Measurements from ENCODE around the gene CCDC50. TPM values are rescaled to one million over a fixed set of nuclear protein-coding genes. Genes with fewer than 3 reads are reported as not detected.
A peak's percentile ranks its signal among the peaks of the same experiment; 100 is the strongest.

The CCDC50 gene
- total RNA-seq, 1 donor from 2014 or later: 267 TPM

DNA sequence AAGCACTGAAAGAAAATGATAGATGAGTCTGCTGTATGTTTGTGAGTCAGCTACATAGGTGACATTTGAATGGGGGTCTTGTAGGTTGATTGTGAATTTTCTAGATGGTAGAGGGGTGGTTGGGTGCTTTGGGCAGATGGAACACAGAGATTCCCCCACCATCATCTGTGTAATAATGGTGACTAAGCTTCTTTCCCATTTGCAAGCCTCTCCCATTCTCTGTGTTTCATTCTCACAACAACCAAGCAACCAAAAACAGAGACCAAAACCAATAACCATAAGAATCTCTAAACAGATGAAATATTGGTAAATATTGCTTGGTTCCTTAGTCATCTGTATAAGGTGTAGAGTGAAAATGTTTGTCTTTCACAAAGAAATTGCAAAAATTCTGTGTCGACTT lies 18.9 kb downstream of the CCDC50 start:
- DNase-seq: no peak

DNA sequence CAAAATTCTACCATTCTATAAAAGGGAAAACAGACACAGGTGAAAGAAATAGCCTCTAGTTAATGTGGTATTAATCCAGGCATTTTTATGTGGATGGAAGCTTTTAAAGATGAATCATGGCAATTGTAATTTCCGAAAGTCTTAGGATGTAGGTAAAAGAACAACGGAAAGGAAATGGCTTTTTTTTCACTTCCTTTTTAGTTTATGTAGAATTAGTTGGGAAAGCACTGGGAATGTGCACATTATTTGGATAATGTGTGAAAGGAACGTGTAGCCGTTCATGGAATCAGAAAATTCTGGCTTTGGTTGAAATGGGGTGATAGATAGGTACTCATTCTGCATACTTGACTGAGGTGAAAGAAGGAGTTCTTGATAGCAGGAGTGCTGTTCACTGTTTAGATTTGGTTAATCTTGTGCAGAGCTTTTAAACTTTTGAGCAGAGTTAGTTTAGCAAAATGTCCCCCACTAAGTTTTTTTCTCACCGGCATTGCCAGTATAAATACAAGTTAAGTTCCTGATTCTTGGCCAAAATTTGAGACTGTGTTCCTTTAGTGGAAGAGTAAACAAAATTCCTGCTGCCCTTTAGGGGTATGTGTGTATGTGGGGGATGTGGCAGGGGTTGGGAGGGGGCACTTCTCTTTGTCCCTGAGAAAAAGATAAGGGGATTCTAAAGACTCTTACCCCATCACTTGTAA lies 21.3 kb downstream of the CCDC50 start:
- DNase-seq: peak; percentile 89

DNA sequence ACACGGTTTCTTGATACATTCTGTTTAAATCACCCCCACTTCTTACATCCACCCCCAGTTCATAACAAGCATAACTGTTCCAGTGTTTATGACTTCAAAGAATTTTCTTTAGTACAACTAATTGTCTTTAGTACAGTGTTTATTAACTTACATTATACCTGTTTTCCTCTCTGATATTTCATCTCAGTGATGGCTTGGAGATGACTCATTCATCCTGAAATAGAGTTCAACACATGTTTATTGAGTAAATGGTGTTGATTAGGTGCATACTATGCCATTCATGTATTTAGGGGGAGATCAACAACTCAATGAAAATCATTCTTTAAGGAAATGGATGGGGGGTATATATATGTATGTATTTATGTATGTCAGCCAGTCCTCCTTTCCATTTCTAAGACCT lies 22.8 kb downstream of the CCDC50 start:
- DNase-seq: peak; percentile 43

DNA sequence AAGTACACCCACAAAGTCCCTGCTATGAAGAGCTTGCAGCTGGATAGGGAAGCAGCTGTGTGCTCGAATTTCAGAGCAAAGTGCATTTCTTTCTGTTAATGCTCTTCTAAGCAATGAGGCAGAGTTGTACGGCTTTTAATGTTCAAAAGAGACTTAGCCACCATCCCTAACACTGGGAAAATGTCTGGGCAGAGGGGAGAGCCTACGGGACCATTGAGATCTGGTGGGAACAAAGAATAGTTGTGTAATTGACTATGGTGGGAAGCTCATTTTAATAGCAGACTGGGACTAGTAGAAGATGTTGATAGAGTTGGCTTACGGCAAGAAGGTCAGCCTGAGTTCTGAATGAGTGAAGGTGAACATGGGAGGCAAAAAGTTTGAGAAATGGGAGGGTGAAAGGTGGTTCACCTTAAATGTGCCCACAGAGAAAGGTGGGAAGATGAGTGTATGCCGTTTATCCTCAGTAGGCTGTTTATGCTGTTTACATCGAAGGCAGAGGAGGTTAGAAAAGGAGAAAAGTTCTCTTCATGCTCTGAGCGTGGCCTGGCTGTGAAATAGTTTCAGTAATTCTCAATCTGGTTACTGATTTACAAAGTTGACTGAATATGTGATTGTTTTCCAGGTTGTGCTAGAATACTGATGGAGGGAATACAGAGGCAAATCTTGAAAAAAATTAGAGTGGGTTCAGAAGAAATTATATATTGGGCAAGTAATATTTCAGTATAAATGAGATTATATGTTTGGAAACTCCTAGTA lies 24.0 kb downstream of the CCDC50 start:
- DNase-seq: no peak

DNA sequence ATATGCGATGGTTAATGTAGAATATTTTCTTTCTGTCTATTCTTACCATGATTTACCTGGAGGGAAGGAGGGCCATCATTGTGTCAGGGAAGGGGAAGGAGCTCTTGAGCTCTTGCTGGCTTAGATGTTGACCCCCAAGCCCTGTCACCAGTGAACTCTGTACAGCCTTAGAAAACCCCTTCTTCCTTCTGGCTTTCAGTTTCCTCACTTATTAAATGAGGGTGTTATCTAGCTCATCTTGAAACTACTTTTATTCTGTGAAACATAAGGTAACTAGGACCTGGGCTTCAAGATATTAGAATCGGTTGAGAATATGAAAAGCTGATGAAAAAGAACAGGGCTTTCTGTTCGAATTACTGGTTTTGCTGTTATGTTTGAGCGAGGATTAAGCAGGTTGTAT lies 26.2 kb downstream of the CCDC50 start:
- DNase-seq: no peak

DNA sequence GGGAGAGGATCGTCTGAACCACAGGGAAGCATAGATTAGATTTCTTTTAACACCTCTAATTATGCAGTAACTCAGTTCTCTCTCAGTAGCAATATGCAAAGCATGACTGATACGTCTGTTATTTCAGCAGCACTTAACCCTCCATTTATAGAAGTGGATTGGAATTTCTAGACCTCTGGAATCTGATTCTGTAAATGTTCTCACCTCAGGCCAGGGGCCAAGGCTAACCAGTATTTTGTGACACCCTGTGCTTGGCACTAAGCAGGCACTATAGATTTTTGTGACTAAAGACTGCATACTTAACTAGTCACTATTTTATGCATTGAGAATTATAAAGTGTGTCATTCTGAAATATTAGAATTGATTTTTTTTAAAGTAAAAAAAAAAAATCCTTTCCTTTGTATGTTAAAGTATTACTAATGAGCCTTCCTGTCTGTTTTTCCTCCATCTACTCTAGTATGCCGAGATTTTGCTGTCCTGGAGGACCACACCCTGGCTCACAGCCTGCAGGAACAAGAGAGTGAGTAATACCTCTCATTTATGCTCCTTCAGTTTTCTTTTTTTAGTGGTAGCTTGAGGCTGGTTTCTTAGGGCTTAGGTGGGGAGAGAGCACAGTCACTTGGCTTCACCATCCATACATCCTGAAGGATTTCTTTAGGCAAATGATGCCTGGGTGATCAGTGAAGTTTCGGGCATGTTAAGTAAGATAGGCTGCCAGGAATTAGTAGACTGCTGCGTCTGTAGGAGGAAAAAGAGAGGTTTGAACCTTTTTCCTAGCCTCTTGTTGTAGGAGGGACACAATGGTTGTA lies 27.6 kb downstream of the CCDC50 start:
- DNase-seq: peak; percentile 67

DNA sequence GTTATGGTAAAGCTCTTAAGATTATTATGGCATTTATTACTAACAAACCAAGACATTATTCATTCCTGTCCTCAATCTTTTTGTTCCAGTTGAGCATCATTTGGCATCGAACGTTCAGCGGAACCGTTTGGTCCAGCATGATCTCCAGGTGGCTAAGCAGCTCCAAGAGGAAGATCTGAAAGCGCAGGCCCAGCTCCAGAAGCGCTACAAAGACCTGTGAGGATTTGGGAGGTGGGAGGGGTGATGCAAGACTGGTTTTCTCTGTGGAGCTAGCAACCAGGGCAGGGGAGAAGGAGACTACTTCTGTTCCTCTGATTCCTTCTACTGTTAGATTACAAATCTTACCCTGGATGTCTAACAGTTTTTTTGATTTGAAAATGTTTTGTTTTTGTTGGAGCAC lies 28.7 kb downstream of the CCDC50 start:
- no peak for DNase-seq

DNA sequence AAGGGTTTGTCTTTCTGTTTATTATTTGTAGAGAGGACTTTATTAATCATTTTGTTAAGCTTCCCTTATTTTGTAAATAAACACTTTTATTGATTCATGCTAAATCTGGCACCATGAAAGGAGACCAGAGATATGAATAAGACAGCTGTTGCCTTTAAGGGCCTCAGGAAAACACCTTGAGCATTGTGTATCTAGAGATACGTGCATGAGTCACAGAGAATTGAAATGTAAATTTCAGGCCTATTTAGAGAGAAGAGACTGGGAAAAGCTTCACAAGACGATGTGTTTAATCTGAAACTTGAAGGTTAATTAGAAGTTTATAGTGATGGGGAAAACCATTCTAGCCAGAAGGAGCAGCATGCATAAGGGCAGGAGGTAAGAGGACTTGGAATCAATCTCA lies 29.7 kb downstream of the CCDC50 start:
- DNase-seq: peak; percentile 46

DNA sequence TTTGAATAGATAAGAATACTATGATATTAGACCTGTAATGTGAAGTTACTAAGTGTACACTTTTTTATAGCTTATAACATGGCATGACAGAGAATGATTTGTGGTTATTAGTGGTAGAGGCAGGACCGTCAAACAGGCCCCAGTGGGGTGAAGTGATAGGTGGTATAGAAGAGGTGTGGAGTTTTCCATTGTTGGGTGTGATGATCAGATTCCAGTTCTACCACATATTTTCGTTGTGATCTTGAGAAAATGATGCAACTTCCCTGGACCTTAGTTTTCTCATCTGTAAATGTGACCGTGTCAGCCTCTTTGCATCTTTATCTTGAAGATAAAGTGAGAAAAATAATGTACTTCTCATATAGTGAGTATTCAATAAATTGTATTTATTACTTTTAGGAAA lies 31.4 kb downstream of the CCDC50 start:
- no peak for DNase-seq

DNA sequence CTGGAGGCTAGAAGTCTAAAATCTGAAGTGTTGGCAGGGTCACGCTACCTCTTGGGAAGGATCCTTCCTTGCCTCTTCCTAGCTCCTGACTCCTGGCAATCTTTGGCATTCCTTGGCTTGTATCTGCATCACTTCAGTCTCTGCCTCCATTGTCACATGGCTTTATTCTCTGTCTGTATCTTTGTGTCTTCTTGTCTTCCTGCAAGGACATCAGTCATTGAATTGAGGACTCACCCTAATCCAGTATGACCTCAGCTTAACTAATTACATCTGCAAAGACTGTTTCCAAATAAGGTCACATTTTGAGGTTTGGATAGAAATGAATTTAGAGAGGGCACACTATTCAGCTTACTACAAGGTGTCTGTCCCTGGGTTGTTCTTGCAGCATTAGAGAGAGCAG lies 32.3 kb downstream of the CCDC50 start:
- no peak for DNase-seq

DNA sequence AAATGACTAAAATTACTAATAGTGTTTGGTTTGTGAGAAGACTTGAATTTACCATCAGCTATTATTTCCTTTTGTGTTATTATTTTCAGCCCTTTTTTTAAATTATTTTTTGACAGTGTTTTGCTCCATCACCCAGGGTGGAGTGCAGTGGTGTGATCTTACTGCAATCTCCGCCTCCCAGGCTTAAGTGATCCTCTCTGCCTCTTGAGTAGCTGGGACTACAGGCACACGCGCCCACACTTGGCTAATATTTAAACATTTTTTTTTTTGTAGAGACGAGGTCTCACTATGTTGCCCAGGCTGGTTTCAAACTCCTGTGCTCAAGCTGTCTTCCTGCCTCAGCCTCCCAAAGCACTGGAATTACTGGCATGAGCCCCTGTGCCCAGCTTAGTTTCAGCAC lies 32.8 kb downstream of the CCDC50 start:
- DNase-seq: no peak

DNA sequence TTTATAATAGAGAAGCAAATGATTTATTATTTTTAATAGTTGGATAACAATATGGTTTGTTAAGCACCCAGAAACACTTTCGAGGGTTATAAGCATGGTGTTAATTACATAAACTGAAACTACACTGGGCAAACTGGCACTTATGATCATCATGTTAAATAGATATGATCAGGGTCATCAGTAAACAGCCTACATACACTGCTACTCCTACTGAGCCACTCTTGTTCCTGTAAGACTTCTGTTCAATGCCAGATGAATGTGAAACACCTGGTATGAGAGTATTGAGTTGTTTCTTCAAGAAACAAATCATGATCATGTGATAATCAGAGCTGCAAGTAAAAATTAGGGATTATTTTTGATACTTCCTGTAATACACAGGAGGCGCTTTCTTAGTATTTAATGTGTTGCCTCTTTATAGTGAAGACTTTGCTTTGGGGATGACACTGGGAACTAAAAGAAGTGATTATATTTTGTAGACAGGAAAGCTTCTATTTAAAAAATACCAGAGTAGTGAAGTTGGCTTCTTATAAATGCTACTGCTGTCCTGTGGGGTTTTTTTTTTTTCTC lies 33.4 kb downstream of the CCDC50 start:
- no peak for DNase-seq

DNA sequence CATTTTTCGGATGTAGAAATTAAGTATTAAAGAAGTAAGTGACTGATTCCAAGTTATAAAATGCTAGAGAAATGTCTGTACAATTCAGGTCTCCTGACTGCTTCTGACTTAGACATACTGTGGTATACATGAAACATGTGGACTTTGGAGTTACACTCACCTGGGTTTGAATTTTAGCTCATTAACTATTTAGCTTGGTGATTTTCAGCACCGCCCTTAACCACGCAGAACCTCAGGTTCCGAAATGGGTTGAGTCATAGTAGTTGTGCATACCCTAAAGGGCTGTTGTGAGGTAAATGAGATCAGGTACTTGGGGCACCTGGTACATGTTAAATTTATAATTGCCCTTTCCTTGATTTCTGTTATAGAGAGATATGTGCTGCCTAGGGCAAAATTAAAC lies 34.0 kb downstream of the CCDC50 start:
- DNase-seq: no peak

DNA sequence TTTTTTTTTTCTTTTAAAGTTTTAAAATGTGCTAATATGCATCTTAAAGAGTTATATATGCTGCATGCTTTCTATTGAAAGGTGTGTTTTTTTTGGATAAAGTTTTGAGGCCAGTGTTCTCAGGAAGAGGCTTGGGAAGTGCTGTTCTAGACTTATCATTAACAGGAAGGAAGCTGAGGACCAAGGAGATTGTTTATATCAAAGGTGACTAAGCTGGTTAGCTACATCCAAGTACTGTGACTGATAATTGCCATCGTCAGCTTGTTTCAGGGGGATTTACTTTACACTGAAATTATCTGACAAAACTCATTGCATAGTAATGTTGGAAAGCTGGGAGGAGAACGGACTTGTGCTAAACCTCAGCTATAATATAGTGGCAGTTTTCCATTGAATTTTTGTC lies 37.5 kb downstream of the CCDC50 start:
- peak; percentile 77 for DNase-seq

DNA sequence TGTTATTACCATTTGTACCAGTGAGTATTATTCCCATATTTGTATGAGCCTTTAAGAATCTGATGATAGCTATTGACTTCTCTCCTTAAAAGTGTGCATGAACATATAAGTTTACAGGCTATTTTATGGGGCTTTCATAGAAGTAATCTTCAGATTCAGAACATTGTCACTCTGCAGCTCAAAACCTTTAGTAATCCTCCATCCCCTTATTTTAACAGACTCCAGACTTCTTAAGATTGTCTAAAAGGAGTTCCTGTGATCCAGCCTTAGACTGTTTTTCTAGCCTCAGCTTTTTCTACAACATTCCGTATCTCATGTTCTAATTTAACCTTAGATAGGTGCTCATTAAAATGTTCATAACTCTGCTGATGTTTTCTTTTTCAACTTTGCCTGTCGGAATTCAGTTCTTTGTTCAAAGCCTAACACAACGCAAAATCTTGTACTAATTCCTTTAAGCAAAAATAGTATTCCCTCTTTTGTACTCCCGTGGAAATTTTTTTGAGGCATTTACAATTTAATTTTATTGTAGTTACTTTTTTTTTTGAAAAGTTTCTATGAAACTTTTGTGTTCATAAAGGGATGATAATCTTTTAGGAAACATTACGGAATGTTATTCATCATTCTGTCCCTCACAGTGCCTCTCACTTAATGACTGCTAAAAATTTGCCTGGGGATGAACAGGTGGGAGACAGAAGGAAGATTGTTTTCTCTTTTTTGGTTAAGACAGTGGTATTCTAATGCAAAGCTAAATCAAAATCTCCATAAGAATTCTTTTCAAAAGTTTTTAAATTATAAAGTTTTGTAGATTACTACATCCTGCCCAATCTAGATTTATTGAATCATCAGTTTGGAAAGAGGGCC lies 39.8 kb downstream of the CCDC50 start:
- DNase-seq: no peak

DNA sequence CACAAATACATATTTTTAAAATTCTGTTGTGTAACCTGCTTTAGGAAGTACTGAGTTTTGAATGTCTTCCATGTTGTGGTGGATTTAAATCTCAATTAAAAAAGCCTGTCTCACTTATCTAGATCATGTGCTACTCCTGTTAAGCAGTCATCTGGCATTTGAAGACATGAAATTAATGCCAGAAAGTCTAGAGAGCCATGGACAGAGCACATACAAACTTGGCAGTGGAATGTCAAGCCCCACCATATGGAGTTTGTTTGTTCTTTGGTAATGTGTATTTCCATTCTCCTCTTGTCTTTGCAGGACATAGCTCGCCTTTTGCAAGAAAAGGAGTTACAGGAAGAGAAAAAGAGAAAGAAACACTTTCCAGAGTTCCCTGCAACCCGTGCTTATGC lies 40.4 kb downstream of the CCDC50 start:
- DNase-seq: no peak

DNA sequence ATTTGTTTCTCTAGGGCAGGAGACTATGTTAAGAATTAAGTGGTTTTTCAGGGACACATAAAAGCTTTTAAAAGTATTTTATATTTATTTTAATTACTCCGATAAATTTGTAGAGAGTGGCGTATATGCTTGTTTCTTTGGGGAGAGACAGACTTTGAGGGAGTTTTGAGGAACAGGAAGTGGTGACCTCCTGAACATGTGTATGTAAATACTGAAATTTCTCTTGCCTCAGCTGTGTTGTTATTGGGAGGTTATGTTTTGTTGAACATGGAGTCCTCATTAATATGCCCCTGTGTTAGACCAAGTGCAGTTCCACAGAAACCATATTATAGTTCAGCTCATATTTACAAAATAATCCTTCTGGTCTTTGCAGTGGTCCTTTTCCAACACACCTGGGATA lies 42.9 kb downstream of the CCDC50 start:
- DNase-seq: no peak

DNA sequence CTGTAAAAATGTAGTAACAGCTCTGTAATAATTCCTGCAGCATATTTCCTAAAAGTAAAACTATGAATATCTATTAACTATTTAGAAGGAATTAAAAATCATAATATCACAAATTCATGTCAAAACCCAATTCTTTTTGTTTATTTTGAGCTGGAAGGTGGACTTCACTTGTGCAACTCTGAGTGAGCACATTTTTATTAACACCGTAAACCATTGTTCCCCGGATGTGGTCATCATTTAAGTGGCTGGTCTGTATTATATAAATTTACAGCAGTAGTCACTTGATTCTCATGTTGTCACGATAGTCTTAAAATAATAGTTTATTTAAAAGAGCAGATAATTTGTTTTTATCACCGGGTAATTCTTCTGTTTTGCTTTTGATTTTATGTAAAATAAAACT lies 44.1 kb downstream of the CCDC50 start:
- DNase-seq: no peak

DNA sequence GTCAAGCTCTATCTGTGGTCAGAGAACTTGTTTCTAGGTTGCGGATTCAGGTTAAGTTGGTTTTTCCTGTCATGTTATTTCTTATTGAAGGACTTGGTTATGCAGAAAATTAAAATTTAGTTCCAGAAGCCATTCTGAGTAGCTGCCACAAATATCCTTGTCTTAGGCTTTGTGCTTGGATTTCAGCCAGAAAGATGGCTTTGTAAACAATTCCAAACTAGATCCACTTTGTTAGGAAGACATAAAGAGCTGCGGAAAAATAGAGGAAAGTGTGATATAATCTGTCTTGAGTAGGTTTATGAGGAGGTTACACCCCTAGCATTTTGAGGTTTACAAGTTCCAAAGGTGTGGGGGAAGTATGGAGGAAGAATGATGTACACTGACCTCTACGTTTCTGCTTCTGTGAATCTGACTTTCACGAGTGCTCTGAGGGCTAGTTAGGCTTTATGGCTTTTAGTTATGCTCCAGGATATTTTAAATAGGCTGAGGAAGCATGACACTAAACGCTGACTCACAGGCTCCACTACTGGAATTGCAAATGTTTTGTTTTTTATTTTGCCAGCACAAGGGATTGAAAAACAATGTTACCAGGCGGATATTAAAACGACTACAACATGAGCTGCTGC lies 47.4 kb downstream of the CCDC50 start:
- peak; percentile 88 for DNase-seq

DNA sequence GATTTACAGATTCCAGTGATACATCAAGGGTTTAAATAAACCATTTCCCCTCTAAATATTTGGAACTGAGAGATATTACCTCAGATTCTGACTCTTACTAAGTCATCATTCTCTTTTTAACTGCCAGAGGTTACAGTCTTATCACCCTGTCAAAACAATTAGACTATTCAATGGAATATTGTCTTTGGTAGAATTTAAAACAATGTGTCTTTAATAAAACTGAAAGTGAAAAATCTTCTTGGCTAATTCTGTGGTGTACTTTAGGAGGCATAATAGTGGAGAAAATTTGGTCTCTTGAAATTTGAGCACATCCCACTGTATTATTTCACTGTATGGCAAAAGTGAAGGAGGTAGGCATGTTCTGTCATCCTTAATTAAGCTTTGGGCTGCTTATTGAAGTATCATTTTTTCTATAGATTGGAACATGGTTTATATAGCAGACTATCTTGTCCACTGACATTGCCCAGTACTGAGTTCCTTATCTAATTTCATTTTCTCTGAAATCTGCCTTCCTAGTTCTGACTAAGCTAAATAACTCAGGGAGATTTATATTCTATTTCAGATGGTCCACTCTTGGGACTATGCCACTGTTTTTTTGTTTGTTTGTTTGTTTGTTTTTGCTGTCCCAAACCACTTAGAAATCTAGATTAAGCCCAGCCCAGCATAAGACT lies 49.1 kb downstream of the CCDC50 start:
- DNase-seq: no peak

DNA sequence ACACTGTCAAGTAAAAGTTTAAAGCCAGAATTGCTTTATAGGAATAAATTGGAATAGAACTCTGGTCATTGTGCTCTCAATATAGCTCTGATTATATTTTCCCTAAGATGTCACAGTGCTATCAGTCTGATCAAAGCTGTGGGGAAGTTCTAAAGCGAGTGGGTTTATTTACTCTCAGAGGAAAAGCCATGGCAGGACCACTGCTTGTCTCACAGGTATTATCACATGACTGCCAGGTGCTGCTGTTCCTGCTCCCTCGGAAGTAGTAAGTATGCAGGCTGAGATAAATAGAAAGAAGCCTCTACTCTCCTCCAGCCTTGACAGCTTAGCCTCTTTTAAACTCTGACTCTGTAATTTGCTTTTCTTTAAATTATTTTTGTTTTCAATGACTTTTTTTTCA lies 50.3 kb downstream of the CCDC50 start:
- no peak for DNase-seq
